ENCODE results near the gene ZCCHC14. TPM values are rescaled to one million over a fixed set of nuclear protein-coding genes. Genes with fewer than 3 reads are reported as not detected.

The ZCCHC14 gene
- total and polyA plus RNA-seq, 2 of the 13 experiments (the other 11 are each of a cell fraction or from before 2014, with no cell fraction given) = 12.4 to 12.5 TPM

GRCh38 chr16:87472935-87473334 is 19.9 kb downstream of the ZCCHC14 start:
- intact Hi-C loops (cut with micrococcal nuclease; ENCODE audit: unreplicated experiment) (no loop called here), in situ Hi-C loops (cut with HindIII; ENCODE audit: extremely low pct_ligation_motif_present, low pct_unique_long_range_greater_than_20kb) (no loop called here)
- H2AFZ ChIP-seq (ENCODE audit: low read length) = no peak overlapping the region
- H3K79me2 ChIP-seq (ENCODE audit: insufficient read depth, low read length) = peaks cover 98% of the 10 kb centered on the region
- ChIA-PET CTCF (ENCODE audit: low intra/inter-chr PET ratio, low total read pairs) (no interaction called here), POLR2A (interaction anchor here (0.6 kb wide), 1 partner anchor 123 kb away, joined by 3 read pairs; no protein-coding TSS in a partner anchor)
- no peak for TF ChIP-seq FOXK2 (IDR thresholded peaks at IDR 0.05)
- no peak for TF ChIP-seq MTF1 (CRISPR knock-in tag; IDR thresholded peaks at IDR 0.05)
- no peak for TF ChIP-seq ELF1 (CRISPR knock-in tag; IDR thresholded peaks at IDR 0.05)
- no peak for TF ChIP-seq ZNF558 (CRISPR knock-in tag; IDR thresholded peaks at IDR 0.05; ENCODE audit: borderline replicate concordance)
- no peak for TF ChIP-seq BATF2 (CRISPR knock-in tag; IDR thresholded peaks at IDR 0.05)
- no peak for TF ChIP-seq ZFP90 (CRISPR knock-in tag; IDR thresholded peaks at IDR 0.05; ENCODE audit: borderline replicate concordance)
- TF ChIP-seq ZNF225 (CRISPR knock-in tag; IDR thresholded peaks at IDR 0.05) = no peak
- no peak for TF ChIP-seq ZNF275 (CRISPR knock-in tag; IDR thresholded peaks at IDR 0.05; ENCODE audit: borderline replicate concordance)
- no peak for TF ChIP-seq ZNF441 (CRISPR knock-in tag; IDR thresholded peaks at IDR 0.05; ENCODE audit: borderline replicate concordance)
- TF ChIP-seq AGO2 (optimal IDR thresholded peaks at IDR 0.05; ENCODE audit: low read depth, low read length) = no peak
- no peak for TF ChIP-seq YY1 (IDR thresholded peaks at IDR 0.05; ENCODE audit: insufficient read depth, insufficient replicate concordance, low read depth, low read length)
- no peak for TF ChIP-seq ATF4 (CRISPR knock-in tag; IDR thresholded peaks at IDR 0.05)
- no peak for TF ChIP-seq SRSF9 (IDR thresholded peaks at IDR 0.05; ENCODE audit: borderline replicate concordance, insufficient read depth, low read depth, low read length, poor library complexity, severe bottlenecking)
- no peak for TF ChIP-seq ARHGAP35 (CRISPR knock-in tag; IDR thresholded peaks at IDR 0.05; ENCODE audit: borderline replicate concordance)
- no peak for TF ChIP-seq TOE1 (CRISPR knock-in tag; IDR thresholded peaks at IDR 0.05)
- TF ChIP-seq ISX (CRISPR knock-in tag; conservative IDR thresholded peaks at IDR 0.05) = no peak
- no peak for TF ChIP-seq MIER2 (CRISPR knock-in tag; IDR thresholded peaks at IDR 0.05)
- peaks cover 5 to 17% of the 10 kb centered on the region in 2 experiments; a peak in 3 of 5 replicates for H3K36me3 ChIP-seq (replicated peaks in 1 of 2; ENCODE audit: control insufficient read depth in 1 of 2, insufficient read depth in 2 of 2, low read length in 2 of 2)
- BruUV-seq (replicated peaks) = no TSS peak
- no peak overlapping the region for H3K9ac ChIP-seq (ENCODE audit: insufficient read depth, low read depth, low read length)
- H3K9me3 ChIP-seq (ENCODE audit: low read length) = no peaks in the 10 kb centered on the region
- H3K27ac ChIP-seq (ENCODE audit: extremely low read length, insufficient read depth, low read length) = no peak overlapping the region
- DNase-seq (ENCODE audit: low spot score) = no peak
- FAIRE-seq = no peak
- peaks cover 50% of the 10 kb centered on the region for H4K20me1 ChIP-seq (ENCODE audit: insufficient read depth, low read length)
- no peaks in the 10 kb centered on the region for H3K27me3 ChIP-seq (ENCODE audit: control insufficient read depth in 1 of 2, insufficient read depth in 2 of 2, low read length in 2 of 2)
- no peak overlapping the region for H3K4me2 ChIP-seq (ENCODE audit: low read depth, low read length)
- H3K4me3 ChIP-seq (replicated peaks in 1 of 3; ENCODE audit: insufficient read depth in 1 of 3, low read depth in 2 of 3, low read length in 3 of 3) = no peak overlapping the region
- H3K4me1 ChIP-seq (ENCODE audit: insufficient read depth, low read length) = peaks cover 81% of the 10 kb centered on the region
- ATAC-seq = no peak
- WGBS (ENCODE audit: low lambda C conversion rate) = 95% methylated on average over 6 of the region's 6 CpGs

Measured in HepG2 (cell line).